ENCODE results near the gene RNASEH2A.

Gene RNASEH2A

DNA sequence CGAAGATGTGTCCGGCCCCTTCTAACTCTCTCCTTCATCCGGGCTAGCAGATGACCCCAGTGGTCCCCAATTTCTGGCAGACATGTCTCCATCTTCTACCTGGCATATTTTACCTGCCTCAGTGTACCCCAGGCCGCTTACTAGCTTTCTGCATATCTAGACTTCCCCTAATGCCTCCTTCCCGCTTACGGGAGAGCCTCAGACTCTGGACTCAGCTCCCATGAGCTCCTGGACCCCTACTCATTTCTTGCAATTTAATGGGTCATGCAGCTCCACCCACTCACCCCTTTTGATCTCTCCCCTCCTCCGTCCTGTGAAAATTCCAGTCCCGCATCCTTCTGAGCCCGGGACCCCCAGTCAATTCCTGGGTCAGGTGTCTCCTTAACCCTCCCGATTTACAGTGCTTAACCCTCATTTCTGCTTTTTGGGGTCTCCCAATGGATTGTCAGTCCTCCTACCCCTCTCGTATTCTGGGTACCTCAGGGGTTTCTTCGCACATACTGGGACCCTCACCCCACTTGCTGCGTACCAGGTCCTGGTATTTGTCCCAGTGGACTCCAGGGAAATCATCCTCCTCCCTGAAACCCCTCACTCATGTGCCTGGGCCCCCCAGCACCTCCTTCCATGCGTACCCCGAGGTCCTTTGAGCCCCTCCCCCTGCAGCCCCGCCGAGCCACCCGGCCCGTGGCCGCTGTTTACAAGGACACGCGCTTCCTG lies 15.6 kb upstream of the RNASEH2A start:
- no peak for DNase-seq (ENCODE audit: low spot score)
- TF ChIP-seq, protein P1, sequence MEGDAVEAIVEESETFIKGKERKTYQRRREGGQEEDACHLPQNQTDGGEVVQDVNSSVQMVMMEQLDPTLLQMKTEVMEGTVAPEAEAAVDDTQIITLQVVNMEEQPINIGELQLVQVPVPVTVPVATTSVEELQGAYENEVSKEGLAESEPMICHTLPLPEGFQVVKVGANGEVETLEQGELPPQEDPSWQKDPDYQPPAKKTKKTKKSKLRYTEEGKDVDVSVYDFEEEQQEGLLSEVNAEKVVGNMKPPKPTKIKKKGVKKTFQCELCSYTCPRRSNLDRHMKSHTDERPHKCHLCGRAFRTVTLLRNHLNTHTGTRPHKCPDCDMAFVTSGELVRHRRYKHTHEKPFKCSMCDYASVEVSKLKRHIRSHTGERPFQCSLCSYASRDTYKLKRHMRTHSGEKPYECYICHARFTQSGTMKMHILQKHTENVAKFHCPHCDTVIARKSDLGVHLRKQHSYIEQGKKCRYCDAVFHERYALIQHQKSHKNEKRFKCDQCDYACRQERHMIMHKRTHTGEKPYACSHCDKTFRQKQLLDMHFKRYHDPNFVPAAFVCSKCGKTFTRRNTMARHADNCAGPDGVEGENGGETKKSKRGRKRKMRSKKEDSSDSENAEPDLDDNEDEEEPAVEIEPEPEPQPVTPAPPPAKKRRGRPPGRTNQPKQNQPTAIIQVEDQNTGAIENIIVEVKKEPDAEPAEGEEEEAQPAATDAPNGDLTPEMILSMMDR (IDR thresholded peaks at IDR 0.05; ENCODE audit: extremely low read depth, missing control alignments), result no peak

DNA sequence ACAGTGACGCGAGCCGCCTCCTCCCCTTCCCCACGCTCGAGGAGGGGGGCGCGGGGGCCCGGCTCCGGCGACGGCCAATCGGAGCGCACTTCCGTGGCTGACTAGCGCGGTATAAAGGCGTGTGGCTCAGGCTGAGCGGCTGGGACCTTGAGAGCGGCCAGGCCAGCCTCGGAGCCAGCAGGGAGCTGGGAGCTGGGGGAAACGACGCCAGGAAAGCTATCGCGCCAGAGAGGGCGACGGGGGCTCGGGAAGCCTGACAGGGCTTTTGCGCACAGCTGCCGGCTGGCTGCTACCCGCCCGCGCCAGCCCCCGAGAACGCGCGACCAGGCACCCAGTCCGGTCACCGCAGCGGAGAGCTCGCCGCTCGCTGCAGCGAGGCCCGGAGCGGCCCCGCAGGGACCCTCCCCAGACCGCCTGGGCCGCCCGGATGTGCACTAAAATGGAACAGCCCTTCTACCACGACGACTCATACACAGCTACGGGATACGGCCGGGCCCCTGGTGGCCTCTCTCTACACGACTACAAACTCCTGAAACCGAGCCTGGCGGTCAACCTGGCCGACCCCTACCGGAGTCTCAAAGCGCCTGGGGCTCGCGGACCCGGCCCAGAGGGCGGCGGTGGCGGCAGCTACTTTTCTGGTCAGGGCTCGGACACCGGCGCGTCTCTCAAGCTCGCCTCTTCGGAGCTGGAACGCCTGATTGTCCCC lies 14.9 kb upstream of the RNASEH2A start, which contains the start of gene JUNB:
Gene JUNB, plus strand, starts transcription at position 142 of the 706 bp plus-strand sequence. Its CDS starts 286 bp downstream, at position 428.
- TF ChIP-seq, protein P1 (IDR thresholded peaks at IDR 0.05; ENCODE audit: extremely low read depth, missing control alignments), result no peak

DNA sequence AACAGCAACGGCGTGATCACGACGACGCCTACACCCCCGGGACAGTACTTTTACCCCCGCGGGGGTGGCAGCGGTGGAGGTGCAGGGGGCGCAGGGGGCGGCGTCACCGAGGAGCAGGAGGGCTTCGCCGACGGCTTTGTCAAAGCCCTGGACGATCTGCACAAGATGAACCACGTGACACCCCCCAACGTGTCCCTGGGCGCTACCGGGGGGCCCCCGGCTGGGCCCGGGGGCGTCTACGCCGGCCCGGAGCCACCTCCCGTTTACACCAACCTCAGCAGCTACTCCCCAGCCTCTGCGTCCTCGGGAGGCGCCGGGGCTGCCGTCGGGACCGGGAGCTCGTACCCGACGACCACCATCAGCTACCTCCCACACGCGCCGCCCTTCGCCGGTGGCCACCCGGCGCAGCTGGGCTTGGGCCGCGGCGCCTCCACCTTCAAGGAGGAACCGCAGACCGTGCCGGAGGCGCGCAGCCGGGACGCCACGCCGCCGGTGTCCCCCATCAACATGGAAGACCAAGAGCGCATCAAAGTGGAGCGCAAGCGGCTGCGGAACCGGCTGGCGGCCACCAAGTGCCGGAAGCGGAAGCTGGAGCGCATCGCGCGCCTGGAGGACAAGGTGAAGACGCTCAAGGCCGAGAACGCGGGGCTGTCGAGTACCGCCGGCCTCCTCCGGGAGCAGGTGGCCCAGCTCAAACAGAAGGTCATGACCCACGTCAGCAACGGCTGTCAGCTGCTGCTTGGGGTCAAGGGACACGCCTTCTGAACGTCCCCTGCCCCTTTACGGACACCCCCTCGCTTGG lies 14.1 kb upstream of the RNASEH2A start:
- DNase-seq (ENCODE audit: low spot score), result peak; percentile 62
- TF ChIP-seq, protein P1 (IDR thresholded peaks at IDR 0.05; ENCODE audit: extremely low read depth, missing control alignments), result no peak

More for the DNA sequence above, 14.9 kb upstream of the RNASEH2A start, which contains the start of gene JUNB:
- DNase-seq (ENCODE audit: low spot score), result peak; percentile 94

DNA sequence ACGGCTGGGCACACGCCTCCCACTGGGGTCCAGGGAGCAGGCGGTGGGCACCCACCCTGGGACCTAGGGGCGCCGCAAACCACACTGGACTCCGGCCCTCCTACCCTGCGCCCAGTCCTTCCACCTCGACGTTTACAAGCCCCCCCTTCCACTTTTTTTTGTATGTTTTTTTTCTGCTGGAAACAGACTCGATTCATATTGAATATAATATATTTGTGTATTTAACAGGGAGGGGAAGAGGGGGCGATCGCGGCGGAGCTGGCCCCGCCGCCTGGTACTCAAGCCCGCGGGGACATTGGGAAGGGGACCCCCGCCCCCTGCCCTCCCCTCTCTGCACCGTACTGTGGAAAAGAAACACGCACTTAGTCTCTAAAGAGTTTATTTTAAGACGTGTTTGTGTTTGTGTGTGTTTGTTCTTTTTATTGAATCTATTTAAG lies 13.5 kb upstream of the RNASEH2A start:
- DNase-seq (ENCODE audit: low spot score), result no peak
- TF ChIP-seq, protein P1 (IDR thresholded peaks at IDR 0.05; ENCODE audit: extremely low read depth, missing control alignments), result no peak

DNA sequence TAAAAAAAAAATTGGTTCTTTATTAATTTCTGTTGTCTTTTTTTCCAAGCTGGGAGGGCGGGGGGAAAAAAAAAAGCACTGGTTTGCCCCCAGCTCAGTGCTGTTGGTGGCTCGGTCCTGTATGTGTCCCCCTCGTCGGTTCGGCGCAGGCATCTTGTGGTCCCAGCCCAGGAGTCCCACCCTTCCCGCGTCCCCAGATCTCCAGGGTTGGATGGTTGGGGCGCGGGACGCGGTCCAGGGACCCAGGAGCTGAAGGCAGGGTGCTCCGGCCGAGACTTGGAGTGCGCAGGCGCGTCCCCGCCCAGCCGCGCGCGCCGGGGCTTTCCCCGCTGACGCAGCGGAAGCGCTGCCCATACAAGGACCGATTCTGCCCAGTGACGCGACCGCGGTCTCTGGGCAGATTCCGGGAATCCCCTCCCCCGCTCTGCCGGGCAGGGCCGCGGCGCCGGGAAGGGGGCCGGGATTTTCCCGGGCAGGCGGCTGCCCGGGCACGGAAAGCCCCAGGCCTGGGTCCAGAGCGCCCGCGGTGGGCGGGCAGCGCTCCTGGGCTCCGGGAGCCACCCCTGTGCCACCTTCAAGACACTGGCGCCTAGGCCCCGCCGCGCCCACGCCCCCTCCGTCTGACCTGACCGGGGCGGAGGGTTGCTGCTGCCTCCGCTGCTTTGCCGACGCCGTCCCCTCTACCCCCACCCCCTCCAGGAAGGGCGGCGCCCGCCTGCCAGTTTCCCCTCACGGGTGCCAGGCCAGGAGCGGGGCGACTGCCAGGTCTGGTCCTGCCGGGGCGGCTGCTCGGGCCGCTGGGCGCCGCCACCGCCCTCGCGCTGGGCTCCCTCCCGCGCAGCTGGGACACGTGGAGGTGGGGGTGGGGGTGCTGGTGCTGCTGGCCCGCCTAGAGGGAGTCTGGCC lies 12.8 kb upstream of the RNASEH2A start:
- TF ChIP-seq, protein P1 (IDR thresholded peaks at IDR 0.05; ENCODE audit: extremely low read depth, missing control alignments), result peak; percentile 4
- peak; percentile 97 for DNase-seq (ENCODE audit: low spot score)

DNA sequence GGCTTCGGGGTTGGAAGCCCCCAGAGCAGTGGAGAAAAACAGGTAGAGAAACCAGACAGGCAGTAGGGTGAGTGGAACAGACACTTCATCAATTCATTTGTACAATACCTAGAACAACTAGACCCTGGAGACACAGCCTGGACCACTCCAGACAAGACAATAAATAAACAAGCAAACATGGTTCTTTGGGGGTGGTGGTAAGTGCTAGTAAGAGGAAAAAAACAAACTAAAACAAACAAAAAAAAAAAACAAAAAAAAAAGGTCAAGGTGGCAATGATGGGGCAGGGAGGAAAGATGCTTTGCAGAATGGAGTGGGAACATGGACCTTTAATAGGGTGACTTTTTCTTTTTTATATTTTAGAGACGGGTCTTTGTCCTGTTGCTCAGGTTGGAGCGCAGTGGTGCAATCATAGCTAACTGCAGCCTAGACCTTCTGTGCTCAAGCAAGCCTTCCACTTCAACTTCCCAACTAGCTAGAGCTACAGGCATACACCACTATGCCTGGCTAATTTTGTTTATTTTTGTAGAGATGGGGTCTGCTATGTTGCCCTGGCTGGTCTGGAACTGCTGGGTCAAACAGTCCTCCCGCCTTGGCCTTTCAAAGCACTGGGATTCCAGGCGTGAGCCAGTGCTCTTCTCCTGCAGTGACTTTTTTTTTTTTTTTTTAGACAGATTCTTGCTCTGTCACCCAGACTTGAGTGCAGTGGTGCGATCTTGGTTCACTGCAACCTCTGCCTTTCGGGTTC lies 12.0 kb upstream of the RNASEH2A start:
- no peak for DNase-seq (ENCODE audit: low spot score)
- TF ChIP-seq, protein P1 (IDR thresholded peaks at IDR 0.05; ENCODE audit: extremely low read depth, missing control alignments), result no peak
